ENCODE data around the gene GAS2L1.

GAS2L1 gene

GRCh38 chr22:29263791-29264276, 42.6 kb upstream of the GAS2L1 start:
- no peak overlapping the region for H3K4me3 ChIP-seq (ENCODE audit: low read depth, low read length)
- TF ChIP-seq CTCF (IDR thresholded peaks at IDR 0.05; ENCODE audit: low read depth, low read length) = no peak

DNA sequence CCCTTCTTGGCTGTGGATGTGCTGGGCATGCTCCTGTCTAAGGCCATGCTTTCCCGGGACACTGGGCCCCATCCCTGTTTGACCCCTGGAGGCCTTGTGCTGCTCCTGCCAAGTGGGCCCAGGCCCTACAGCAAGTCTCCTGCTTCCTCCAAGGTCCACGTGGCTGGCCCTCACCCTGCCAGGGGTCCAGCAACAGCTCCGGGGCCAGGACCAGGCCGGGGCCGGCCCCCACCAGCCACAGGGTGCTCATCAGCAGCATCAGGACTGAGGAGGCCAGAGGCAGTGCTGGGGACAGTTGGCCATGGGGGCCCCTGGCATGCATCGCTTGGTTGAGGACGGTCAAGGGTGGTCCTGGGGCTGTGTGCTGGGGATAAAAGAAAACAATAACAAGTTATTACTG, 41.1 kb upstream of the GAS2L1 start:
- no peak overlapping the region for H3K4me3 ChIP-seq (ENCODE audit: low read depth, low read length)
- TF ChIP-seq CTCF (IDR thresholded peaks at IDR 0.05; ENCODE audit: low read depth, low read length) = no peak

DNA sequence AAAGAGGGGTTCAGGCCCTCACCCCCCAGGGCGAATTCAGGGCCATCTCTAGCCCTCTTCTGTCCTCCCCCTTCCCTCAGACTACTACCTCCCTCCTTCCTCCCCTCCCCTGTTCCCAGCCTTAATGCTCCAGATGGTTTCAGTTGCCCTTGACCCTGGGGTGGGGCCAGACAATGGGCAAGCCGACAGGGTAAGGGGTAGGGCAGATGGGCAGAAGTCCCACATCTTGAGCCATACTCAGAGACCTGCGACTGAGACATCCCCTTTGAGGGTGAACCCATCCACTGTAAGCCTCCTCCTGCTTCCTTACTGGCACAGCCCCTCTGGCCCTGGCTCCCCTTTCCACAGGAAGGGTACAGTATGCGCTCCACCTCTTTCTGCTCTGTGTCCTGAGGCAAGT, 40.5 kb upstream of the GAS2L1 start:
- no peak overlapping the region for H3K4me3 ChIP-seq (ENCODE audit: low read depth, low read length)
- no peak for TF ChIP-seq CTCF (IDR thresholded peaks at IDR 0.05; ENCODE audit: low read depth, low read length)

DNA sequence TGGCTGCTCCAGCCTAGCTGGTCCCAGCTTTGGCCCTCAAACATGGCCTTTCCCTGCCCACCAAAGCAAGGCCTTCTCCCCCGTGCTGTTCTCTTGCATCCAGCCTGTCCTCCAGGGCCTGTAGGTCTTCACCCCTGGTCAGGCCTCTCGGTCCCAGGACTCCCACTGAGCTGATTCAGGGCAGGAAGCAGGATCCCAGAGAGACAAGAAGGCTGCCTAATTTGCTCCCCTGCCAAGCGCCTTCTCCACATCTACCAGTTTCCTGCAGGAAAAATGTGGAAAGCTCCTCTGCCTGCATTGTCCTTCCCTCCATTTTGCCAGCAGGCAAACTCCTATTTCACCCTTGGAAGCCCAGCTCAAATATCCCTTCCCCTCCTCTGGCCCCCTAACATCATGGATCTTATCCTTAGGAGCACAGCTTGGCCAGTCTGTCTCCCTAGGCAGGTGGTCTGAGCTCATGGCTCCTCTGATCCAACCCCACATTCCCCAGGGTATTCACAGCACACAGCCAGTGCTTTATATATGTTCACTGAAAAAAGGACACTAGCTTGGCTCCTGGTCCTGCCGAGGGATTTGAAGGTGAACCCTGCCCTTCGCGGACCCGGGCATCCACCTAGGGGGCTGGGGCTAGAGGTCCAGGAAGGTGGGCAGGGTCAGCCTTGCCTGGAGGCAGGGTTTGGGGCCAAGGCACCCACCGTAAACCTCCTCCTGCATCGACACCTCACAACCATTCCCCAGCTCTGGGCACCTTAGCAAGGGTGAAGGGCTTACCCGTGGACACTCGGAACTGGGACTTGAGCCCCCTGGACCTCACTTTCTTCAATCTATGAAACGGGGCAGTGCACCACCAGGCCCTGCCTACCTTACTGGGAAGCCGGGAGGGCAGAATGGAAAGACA, 39.6 kb upstream of the GAS2L1 start:
- no peak for TF ChIP-seq CTCF (IDR thresholded peaks at IDR 0.05; ENCODE audit: low read depth, low read length)
- H3K4me3 ChIP-seq (ENCODE audit: low read depth, low read length) = peak overlapping the region; percentile 90

DNA sequence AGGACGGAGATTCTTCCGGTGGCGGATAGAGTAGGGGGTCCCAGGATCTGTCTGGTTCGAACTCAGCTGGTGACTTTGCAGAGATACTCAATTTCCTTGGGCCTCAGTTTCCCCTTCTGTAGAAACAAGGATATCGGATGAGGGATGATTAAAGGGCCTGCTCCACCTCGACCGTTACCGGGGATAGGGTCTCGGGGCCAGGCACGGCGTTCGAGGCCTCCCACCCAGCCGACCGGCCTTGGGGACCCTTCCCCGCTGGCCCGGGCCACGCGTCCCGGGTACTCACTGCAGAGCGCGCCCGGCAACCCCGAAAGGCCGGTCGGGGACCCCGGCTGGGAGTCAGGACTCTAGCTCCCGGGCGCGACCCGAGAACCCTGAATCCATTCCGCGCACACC, 39.0 kb upstream of the GAS2L1 start:
- no peak for TF ChIP-seq CTCF (IDR thresholded peaks at IDR 0.05; ENCODE audit: low read depth, low read length)
- peak overlapping the region; percentile 90 for H3K4me3 ChIP-seq (ENCODE audit: low read depth, low read length)

GRCh38 chr22:29267858-29268510, 38.5 kb upstream of the GAS2L1 start, which contains the start of the genes EWSR1 and RHBDD3:
EWSR1 (plus strand) TSS chr22:29268268; CDS start chr22:29268337, 69 bp downstream.
RHBDD3 (minus strand) TSS chr22:29267981; CDS start chr22:29265626, 2,355 bp downstream.
- H3K4me3 ChIP-seq (ENCODE audit: low read depth, low read length) = peak within 1 kb of the TSS; percentile 90
- TF ChIP-seq CTCF (IDR thresholded peaks at IDR 0.05; ENCODE audit: low read depth, low read length) = no peak
